AG10803 (cell line): ENCODE data around the gene OR4D5.

Experiments
- DNase-seq: peaks from one replicate; pipeline ENCODE4 v3.0.0; 2010; ENCODE audit warnings: low read depth
- H3K4me3 ChIP-seq: 2 replicates; pipeline ENCODE4 v1.5.1; 2011; ENCODE audit warnings: mild to moderate bottlenecking, low read length, control low read depth
- CTCF ChIP-seq: conservative IDR thresholded peaks from 2 replicates; pipeline ENCODE4 v1.5.1; 2011; ENCODE audit warnings: mild to moderate bottlenecking, low read length, control low read depth, inconsistent platforms

Gene OR4D5

DNA sequence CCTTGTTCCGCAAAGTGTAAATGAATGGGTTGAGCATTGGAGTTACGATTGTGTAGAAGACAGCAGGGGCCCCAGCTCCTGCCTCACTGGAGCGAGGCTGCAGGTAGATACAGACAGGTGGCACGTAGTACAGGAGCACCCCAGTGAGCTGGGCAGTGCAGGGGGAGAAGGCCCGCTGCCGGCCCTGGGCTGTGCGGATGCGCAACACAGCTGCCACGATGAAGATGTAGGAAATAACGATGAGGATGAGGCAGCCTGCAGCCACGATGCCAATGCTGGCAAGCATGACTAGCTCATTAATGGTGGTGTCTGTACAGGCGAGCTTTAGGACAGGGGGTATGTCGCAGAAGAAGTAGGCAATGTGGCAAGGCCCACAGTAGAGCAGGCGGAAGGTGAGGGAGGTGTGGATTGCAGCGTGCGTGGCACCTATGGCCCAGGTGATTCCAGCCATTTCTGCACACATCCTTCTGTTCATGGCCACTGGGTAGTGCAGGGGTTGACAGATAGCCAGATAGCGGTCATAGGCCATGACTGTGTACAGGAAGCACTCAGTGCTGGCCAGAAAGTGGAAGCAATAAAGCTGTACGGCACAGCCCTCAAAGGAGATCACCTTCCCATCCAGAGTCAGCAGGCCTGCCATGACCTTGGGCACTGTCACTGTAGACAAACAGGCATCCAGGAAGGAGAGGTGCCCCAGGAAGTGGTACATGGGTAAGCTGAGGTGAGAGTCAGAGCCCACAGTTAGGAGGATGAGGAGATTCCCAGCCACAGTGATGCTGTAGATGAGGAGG, 37.5 kb downstream of the OR4D5 start:
- H3K4me3 ChIP-seq = no peak overlapping the region
- no peak for DNase-seq
- TF ChIP-seq CTCF = no peak

DNA sequence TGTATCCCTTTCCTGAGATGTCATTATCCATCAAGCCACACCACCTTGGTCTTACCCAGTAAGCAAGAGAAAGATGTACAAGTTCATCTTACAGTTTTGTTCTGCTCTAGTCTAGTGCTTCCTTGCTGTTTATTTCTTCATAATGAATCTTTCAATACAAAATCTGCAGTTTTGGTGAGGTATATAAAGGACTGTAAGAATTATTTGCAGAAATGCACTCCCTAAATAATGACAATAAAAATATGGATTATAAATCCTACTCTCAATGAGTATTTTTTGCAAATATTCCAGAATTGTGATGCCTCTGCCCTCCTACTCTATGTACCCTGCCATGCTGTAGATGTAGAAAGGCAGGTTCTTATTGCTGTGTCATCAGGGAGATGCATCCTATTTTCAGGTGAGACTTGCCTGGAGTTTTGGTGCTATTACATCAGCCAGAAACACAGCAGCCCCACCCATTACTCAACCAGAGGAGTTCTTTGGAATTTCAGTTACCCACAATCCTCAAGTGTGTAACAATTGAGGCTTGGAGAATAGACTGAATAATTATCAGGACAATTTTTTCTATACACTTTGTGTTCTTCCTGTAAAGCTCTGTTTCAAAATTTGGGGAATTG, 38.4 kb downstream of the OR4D5 start, which contains the start of gene OR10S1:
TSS of gene OR10S1 (minus strand) at position 51 of the 617 bp plus-strand sequence. CDS start 117 bp downstream, outside the sequence.
- no peak within 1 kb of the TSS for H3K4me3 ChIP-seq
- no peak for TF ChIP-seq CTCF
- DNase-seq = peak; percentile 3

DNA sequence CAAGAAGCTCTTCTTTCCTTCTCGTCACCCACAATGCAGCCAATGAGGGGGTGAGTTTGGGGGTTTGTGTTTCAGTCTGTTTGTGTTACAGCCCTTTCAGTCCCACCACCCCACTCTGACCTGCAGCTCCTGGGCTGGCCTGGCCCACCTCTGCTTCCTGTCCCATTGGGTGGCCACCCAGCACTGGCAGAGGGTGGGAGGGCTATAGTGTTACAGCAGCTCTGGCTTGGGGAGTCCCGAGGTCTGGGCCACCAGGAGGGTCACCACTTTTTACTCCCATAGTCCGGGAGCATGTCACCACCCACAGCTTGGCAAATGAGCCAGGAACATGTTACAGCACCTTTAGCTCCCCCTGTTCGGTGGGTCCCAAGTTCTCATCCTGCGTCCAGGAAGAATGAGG, 39.9 kb downstream of the OR4D5 start:
- no peak overlapping the region for H3K4me3 ChIP-seq
- no peak for DNase-seq
- no peak for TF ChIP-seq CTCF
